Measurements from ENCODE around the gene MYD88. TPM values are rescaled to one million over a fixed set of nuclear protein-coding genes. Genes with fewer than 3 reads are reported as not detected.
A peak's percentile ranks its signal among the peaks of the same experiment; 100 is the strongest.

MYD88 gene
- total RNA-seq, 1 experiment from 2014 or later, result 17.7 TPM

DNA sequence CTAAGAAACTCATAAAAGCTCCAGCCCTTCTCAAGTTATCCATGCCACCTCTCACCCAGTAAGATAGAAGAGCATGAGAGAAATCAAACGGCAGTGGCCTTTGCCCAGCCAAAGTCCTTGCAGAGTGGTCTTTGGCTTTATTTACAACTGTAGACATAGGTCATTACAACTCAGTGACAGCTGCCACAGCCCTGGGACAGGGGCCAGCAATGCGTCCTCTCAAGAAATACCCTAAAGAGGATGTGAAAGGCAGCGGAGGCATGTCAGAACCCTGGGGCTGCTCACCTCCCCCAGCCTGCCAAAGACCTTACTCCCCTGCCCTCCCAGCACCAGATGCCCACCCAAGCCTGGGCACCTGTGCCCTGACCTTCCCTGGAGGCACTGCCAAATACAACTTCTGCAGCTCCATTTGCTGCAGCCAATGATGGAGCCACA is 7.8 kb upstream of the MYD88 start:
- Histone ChIP-seq H4K20me1 (ENCODE audit: low read length) (no peaks in the 10 kb centered on the region), H3K9me2 (replicated peaks; ENCODE audit: low read length) (no peaks in the 10 kb centered on the region), H3K4me1 (ENCODE audit: insufficient read depth, low read length) (peaks cover 43% of the 10 kb centered on the region), H3K36me3 (ENCODE audit: low read depth, low read length) (peaks cover 72% of the 10 kb centered on the region), H3K4me3 (ENCODE audit: low read length) (no peak overlapping the region), H3F3A (ENCODE audit: low read length, unreplicated experiment) (peaks cover 4% of the 10 kb centered on the region), H2AFZ (ENCODE audit: low read length) (no peak overlapping the region), H3K79me2 (ENCODE audit: low read length) (peaks cover 52% of the 10 kb centered on the region), H3K9me3 (ENCODE audit: low read length) (no peaks in the 10 kb centered on the region), H3K9ac (ENCODE audit: low read length) (no peak overlapping the region), H3K4me2 (ENCODE audit: low read length) (no peak overlapping the region), H3K27me3 (ENCODE audit: low read length) (no peaks in the 10 kb centered on the region), H3K27ac (ENCODE audit: low read length) (no peak overlapping the region)
- TF ChIP-seq, protein P1, sequence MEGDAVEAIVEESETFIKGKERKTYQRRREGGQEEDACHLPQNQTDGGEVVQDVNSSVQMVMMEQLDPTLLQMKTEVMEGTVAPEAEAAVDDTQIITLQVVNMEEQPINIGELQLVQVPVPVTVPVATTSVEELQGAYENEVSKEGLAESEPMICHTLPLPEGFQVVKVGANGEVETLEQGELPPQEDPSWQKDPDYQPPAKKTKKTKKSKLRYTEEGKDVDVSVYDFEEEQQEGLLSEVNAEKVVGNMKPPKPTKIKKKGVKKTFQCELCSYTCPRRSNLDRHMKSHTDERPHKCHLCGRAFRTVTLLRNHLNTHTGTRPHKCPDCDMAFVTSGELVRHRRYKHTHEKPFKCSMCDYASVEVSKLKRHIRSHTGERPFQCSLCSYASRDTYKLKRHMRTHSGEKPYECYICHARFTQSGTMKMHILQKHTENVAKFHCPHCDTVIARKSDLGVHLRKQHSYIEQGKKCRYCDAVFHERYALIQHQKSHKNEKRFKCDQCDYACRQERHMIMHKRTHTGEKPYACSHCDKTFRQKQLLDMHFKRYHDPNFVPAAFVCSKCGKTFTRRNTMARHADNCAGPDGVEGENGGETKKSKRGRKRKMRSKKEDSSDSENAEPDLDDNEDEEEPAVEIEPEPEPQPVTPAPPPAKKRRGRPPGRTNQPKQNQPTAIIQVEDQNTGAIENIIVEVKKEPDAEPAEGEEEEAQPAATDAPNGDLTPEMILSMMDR (conservative IDR thresholded peaks at IDR 0.05; ENCODE audit: low read depth, low read length), result no peak
- TF ChIP-seq EZH2 (IDR thresholded peaks at IDR 0.05; ENCODE audit: low read length, unreplicated experiment) (no peak), EZH2phosphoT487 (IDR thresholded peaks at IDR 0.05; ENCODE audit: borderline replicate concordance, low read length) (no peak)
- ChIA-PET POLR2A (ENCODE audit: unreplicated experiment) (no interaction called here), CTCF (no interaction called here)
- no peak for ATAC-seq
- DNase-seq, result no peak
- intact Hi-C loops (cut with micrococcal nuclease), result loop anchor here (10.0 kb wide), 2 partner anchors 324 to 1254 kb away; partner anchors contain the start of genes ACVR2B and SLC25A38
- no TSS peak for BruUV-seq (replicated peaks)

DNA sequence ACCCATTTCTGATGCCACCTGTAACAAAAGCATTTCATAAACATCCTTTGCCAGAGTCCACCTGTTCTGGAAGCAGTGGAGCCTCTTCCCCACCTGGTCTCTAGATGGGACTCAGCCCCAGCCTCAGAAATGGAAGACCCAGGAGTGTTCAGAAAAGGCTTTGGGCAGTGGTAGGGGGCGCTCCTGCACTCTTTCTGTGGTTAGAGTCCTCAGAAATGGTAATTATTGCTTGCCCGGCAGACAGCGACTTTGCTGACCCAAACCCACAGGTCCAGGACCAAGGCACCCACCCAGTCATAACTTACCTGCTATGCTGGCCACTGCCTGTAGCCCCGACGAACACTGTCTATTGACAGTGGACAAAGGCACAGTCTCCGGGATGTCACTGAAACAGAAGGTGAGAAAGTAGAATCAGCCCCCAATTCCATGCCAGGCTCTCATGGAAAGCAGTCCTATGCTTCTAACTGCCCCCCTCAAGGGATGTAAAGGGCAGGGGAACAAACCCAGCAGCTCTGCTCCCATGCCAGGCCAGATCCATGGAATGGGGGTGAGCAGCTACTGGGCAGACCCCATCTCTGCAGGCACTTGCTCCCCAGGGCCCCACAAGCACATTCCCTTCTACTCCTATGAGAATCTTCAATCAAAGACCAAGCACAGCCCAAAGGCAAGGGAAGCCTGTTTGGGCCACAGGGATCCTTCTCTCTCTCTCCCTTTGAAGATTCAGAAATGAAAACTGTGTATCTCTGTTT is 6.7 kb upstream of the MYD88 start:
- Histone ChIP-seq H3K36me3 (ENCODE audit: low read depth, low read length) (peaks cover 61% of the 10 kb centered on the region), H3K27me3 (ENCODE audit: low read length) (no peaks in the 10 kb centered on the region), H3K4me2 (ENCODE audit: low read length) (peak overlapping the region; percentile 81), H3F3A (ENCODE audit: low read length, unreplicated experiment) (peaks cover 4% of the 10 kb centered on the region), H3K79me2 (ENCODE audit: low read length) (peaks cover 64% of the 10 kb centered on the region), H3K4me3 (ENCODE audit: low read length) (no peak overlapping the region), H4K20me1 (ENCODE audit: low read length) (no peaks in the 10 kb centered on the region), H3K9me2 (replicated peaks; ENCODE audit: low read length) (no peaks in the 10 kb centered on the region), H3K27ac (ENCODE audit: low read length) (peak overlapping the region; percentile 95; the same call in 1 of the 2 replicates), H3K9me3 (ENCODE audit: low read length) (no peaks in the 10 kb centered on the region), H3K9ac (ENCODE audit: low read length) (no peak overlapping the region), H3K4me1 (ENCODE audit: insufficient read depth, low read length) (peaks cover 38% of the 10 kb centered on the region), H2AFZ (ENCODE audit: low read length) (no peak overlapping the region)
- DNase-seq, result no peak
- ChIA-PET POLR2A (ENCODE audit: unreplicated experiment) (no interaction called here), CTCF (no interaction called here)
- no peak for TF ChIP-seq EZH2phosphoT487 (IDR thresholded peaks at IDR 0.05; ENCODE audit: borderline replicate concordance, low read length)
- no peak for TF ChIP-seq EZH2 (IDR thresholded peaks at IDR 0.05; ENCODE audit: low read length, unreplicated experiment)
- TF ChIP-seq, protein P1 (conservative IDR thresholded peaks at IDR 0.05; ENCODE audit: low read depth, low read length), result peak; percentile 63
- intact Hi-C loops (cut with micrococcal nuclease), result loop anchor here (10.0 kb wide), 2 partner anchors 323 to 1253 kb away; partner anchors contain the start of genes ACVR2B and SLC25A38
- ATAC-seq, result no peak
- BruUV-seq (replicated peaks), result no TSS peak

DNA sequence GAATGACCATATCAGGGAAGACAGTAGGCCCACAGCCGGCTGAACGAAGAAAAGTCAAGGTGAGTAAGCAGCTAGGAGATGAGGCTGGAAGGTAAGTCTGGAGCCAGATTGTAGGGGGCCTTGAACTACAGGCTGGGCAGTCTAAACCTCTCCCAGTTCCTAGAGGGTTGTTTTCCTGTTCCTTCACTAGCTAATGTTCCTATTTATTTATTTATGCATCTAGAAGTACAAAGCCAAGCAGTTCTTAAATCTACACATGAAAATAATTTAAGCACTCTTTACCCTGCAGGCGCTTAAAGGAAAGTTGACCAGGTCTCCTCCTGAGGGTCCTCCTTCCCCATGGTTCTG is 5.3 kb upstream of the MYD88 start:
- TF ChIP-seq EZH2 (IDR thresholded peaks at IDR 0.05; ENCODE audit: low read length, unreplicated experiment), result no peak
- no peak for TF ChIP-seq EZH2phosphoT487 (IDR thresholded peaks at IDR 0.05; ENCODE audit: borderline replicate concordance, low read length)
- intact Hi-C loops (cut with micrococcal nuclease), result loop anchor here (10.0 kb wide), 2 partner anchors 322 to 1252 kb away; partner anchors contain the start of genes ACVR2B and SLC25A38
- H3K4me1 ChIP-seq (ENCODE audit: insufficient read depth, low read length), result peaks cover 47% of the 10 kb centered on the region
- no peak overlapping the region for H2AFZ ChIP-seq (ENCODE audit: low read length)
- H3K27me3 ChIP-seq (ENCODE audit: low read length), result no peaks in the 10 kb centered on the region
- no peaks in the 10 kb centered on the region for H3K9me3 ChIP-seq (ENCODE audit: low read length)
- peak overlapping the region; percentile 95 for H3K27ac ChIP-seq (ENCODE audit: low read length)
- no TSS peak for BruUV-seq (replicated peaks)
- peaks cover 65% of the 10 kb centered on the region for H3K79me2 ChIP-seq (ENCODE audit: low read length)
- H3F3A ChIP-seq (ENCODE audit: low read length, unreplicated experiment), result peaks cover 4% of the 10 kb centered on the region
- ChIA-PET CTCF (interaction anchor here (1.1 kb wide), 2 partner anchors 9 to 114 kb away, joined by 3 read pairs; no protein-coding TSS in a partner anchor), POLR2A (ENCODE audit: unreplicated experiment) (interaction anchor here (0.6 kb wide), 1 partner anchor 57 kb away, joined by 3 read pairs; no protein-coding TSS in a partner anchor)
- no peaks in the 10 kb centered on the region for H3K9me2 ChIP-seq (replicated peaks; ENCODE audit: low read length)
- peaks cover 47% of the 10 kb centered on the region for H3K36me3 ChIP-seq (ENCODE audit: low read depth, low read length)
- peak overlapping the region; percentile 93 for H3K4me3 ChIP-seq (ENCODE audit: low read length)
- no peaks in the 10 kb centered on the region for H4K20me1 ChIP-seq (ENCODE audit: low read length)
- ATAC-seq (no peak), DNase-seq (no peak)
- H3K9ac ChIP-seq (ENCODE audit: low read length), result peak overlapping the region; percentile 52
- H3K4me2 ChIP-seq (ENCODE audit: low read length), result peak overlapping the region; percentile 81

Measured in PC-3 (cell line).